Psoas muscle (tissue), 8 donors: Measurements from ENCODE around the gene TRIM15. TPM values are rescaled to one million over a fixed set of nuclear protein-coding genes. Genes with fewer than 3 reads are reported as not detected.

Experiments used
- ATAC-seq, 4 donors: fragments of 200-7000 bp; cut with Tn5 transposase; one replicate each; pipeline ENCODE4 v1.9.1; 2020; ENCODE audit warnings: moderate library complexity in 3 of 4, mild to moderate bottlenecking in 2 of 4
- DNase-seq, 2 donors: peaks; one replicate each; pipeline ENCODE4 v3.0.0-alpha.2; 2020
- H3K27ac ChIP-seq: fragments of 200-600 bp; one replicate; pipeline ENCODE4 v1.8.0; 2022
- H3K27me3 ChIP-seq, 3 donors: fragments of 200-600 bp in 1 of 3; one replicate each; pipeline versions ENCODE4 v1.6.1 to v1.8.0; 2013 to 2022; ENCODE audit warnings: low read length in 2 of 3, mild to moderate bottlenecking in 2 of 3, moderate library complexity in 1 of 3; ENCODE audit not compliant: insufficient read depth in 3 of 3
- H3K36me3 ChIP-seq, 2 donors: fragments of 200-600 bp in 1 of 2; one replicate each; pipeline versions ENCODE4 v1.6.1 to v1.8.0; 2013 to 2022; ENCODE audit warnings: low read depth in 1 of 2, mild to moderate bottlenecking in 1 of 2, moderate library complexity in 1 of 2; ENCODE audit not compliant: insufficient read depth in 1 of 2
- H3K4me1 ChIP-seq: fragments of 200-600 bp; one replicate; pipeline ENCODE4 v1.8.0; 2022
- H3K4me3 ChIP-seq: fragments of 200-600 bp; one replicate; pipeline ENCODE4 v1.8.0; 2022; ENCODE audit warnings: mild to moderate bottlenecking
- H3K9me3 ChIP-seq: fragments of 200-600 bp; one replicate; pipeline ENCODE4 v1.8.0; 2022
- CTCF ChIP-seq: fragments of 200-600 bp; IDR thresholded peaks from one replicate; pipeline ENCODE4 v1.8.0; 2022; ENCODE audit warnings: antibody characterized with exemption
- WGBS, 3 donors: extraction: QIAGEN DNeasy Blood & Tissue Kit; methylation state at CpG; one replicate each; pipeline versions ENCODE4 v1.1.6 to v1.1.7; 2013; 5-methylcytosine and 5-hydroxymethylcytosine counted together
- intact Hi-C, 2 donors: fragments of 100-400 bp; cut with DNase I; formaldehyde crosslinking; loops; one replicate each; pipeline versions ENCODE4 v1.11.0 to v1.14.2; 2022
- polyA plus RNA-seq, 3 donors: library from polyadenylated mRNA; stranded (reverse); fragments of 200-250 nt; gene quantifications; one replicate each; pipeline ENCODE4 v1.2.3, GENCODE V29; 2013
- total RNA-seq, 4 donors: library from RNA; stranded (reverse); fragmentation: NEBNext Ultra II Directional in 2 of 4; extraction: Animal tissue kit (Norgen Biotek cat#: 25700) in 2 of 4; gene quantifications; one replicate each; pipeline versions ENCODE4 v1.2.1 to v1.2.4, GENCODE V29; 2021 to 2023
- donor health status: healthy with polysubstance abuse.
- donor health status: DM: no; HTN: no; CAD: no; lungs with moderate emphysema.
- donor health status: Bipolar disorder and iron deficiency.
- donor health status: healthy.
- donor health status: DM: yes; HTN: yes; CAD: no.
- donor health status: DM: no; HTN: no; CAD: no.
- donor health status: DM: no; HTN: no; CAD: no.
- donor health status: DM: yes; HTN: yes; CAD: no.

Gene TRIM15
- total and polyA plus RNA-seq, 7 donors = 0.01 TPM; not detected in 6

- 76 to 84% (median 79%) methylated on average over 17 of the region's 17 CpGs for WGBS, 3 donors
- Histone ChIP-seq H3K27me3 (peaks cover 0 to 2% (median 0%) of the 10 kb centered on the region in 3 donors), H3K4me3 (no peak overlapping the region), H3K36me3 (no peaks in the 10 kb centered on the region), H3K27ac (no peak overlapping the region), H3K9me3 (no peaks in the 10 kb centered on the region), H3K4me1 (no peaks in the 10 kb centered on the region)
- no peak for TF ChIP-seq CTCF
- ATAC-seq (no peak), DNase-seq (no peak)
- intact Hi-C loops = no loop called here
Measured at GRCh38 chr6:30154061-30154460, 9.3 kb upstream of the TRIM15 start.

GRCh38 chr6:30154709-30155519 is 8.4 kb upstream of the TRIM15 start:
- Histone ChIP-seq H3K4me1 (no peaks in the 10 kb centered on the region), H3K36me3 (no peaks in the 10 kb centered on the region), H3K4me3 (no peak overlapping the region), H3K9me3 (no peaks in the 10 kb centered on the region), H3K27ac (no peak overlapping the region), H3K27me3 (peaks cover 0 to 2% (median 0%) of the 10 kb centered on the region in 3 donors)
- no peak for TF ChIP-seq CTCF
- 37 to 57% (median 54%) methylated on average over 12 of the region's 12 CpGs for WGBS, 3 donors
- ATAC-seq (no peak), DNase-seq (no peak)
- intact Hi-C loops = no loop called here

DNA sequence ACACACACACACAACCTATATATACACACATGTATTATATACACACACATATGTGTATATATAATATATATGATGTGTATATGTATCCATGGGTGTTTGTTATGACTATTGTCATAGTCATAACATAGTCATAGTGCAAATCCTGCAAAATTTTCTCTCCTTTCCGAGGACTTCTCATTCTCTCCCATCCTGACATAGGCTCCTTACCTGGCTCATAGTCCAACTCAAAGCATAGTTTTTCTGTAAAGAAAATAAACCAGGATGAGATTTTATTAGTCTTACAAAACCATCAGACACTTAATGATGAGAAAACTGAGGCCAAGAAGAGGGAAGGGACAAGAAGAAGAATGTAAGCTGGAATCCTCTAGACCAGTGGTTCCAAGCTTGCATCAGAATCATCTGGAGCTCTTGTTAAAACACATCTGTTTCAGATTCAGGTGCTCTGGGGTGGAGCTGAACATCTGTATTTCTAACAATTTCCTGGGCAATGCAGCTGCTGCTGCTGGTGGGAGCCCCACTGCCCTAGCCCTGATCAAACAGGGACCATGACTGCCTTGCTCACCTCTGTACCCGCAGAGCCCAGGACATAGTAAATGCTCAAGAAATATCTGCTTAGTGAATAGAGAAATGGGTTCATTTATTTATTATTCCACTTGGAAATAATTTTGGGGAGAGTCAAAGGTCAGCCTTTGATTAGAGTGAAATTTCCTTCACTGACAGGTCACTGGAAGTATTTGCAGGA is 7.7 kb upstream of the TRIM15 start:
- peaks cover 0 to 2% (median 0%) of the 10 kb centered on the region in 3 donors for H3K27me3 ChIP-seq
- H3K36me3 ChIP-seq = no peaks in the 10 kb centered on the region
- no peaks in the 10 kb centered on the region for H3K4me1 ChIP-seq
- no peak overlapping the region for H3K27ac ChIP-seq
- 81 to 87% (median 86%) methylated on average over 2 of the region's 2 CpGs for WGBS, 3 donors
- intact Hi-C loops = no loop called here
- no peak overlapping the region for H3K4me3 ChIP-seq
- ATAC-seq (no peak), DNase-seq (no peak)
- no peak for TF ChIP-seq CTCF
- no peaks in the 10 kb centered on the region for H3K9me3 ChIP-seq

DNA sequence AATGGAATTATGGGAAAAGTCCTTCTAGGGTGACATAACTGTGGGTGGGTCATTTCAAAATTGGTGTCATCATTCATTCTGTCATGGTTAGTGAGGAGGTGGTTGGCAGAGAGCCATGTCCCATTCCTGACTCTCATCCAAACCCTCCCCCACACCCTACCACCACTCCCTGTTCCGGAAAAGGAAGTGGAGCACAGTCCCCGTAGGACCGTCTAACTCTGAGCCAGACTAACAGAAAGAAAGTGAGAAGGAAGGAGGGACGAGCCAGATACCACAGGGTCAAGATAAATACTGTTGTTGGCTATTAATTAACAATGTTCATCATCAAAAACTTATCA is 7.1 kb upstream of the TRIM15 start:
- no peaks in the 10 kb centered on the region for H3K4me1 ChIP-seq
- DNase-seq (peak in 1 of 2 donors; percentile 28), ATAC-seq (peak in 1 of 4 donors; percentile 65)
- no peaks in the 10 kb centered on the region for H3K27me3 ChIP-seq
- intact Hi-C loops = no loop called here
- no peak overlapping the region for H3K4me3 ChIP-seq
- no peaks in the 10 kb centered on the region for H3K36me3 ChIP-seq
- 9 to 21% (median 17%) methylated on average over 4 of the region's 4 CpGs for WGBS, 3 donors
- H3K27ac ChIP-seq = no peak overlapping the region
- TF ChIP-seq CTCF = no peak
- no peaks in the 10 kb centered on the region for H3K9me3 ChIP-seq
